SK-N-SH treated with all-trans-retinoic acid at 6 μM for 48 hours (cell line): ENCODE results near the gene EVC.

ENCODE experiments used
- ATAC-seq: fragments of 200-7000 bp; cut with Tn5 transposase; 3 replicates; pipeline ENCODE4 v1.9.1; 2020; ENCODE audit warnings: mild to moderate bottlenecking, moderate library complexity
- ARNTL ChIP-seq: fragments of 450-650 bp; formaldehyde crosslinking; IDR thresholded peaks from 2 replicates; pipeline ENCODE4 v1.5.0; 2020; ENCODE audit warnings: low read depth, mild to moderate bottlenecking, moderate library complexity, borderline replicate concordance
- BACH2 ChIP-seq: fragments of 250-450 bp; sonication (Bioruptor Pico); IDR thresholded peaks from 2 replicates; pipeline ENCODE4 v1.9.0; 2021; ENCODE audit warnings: mild to moderate bottlenecking, borderline replicate concordance
- CSDC2 ChIP-seq: fragments of 250-450 bp; sonication (Bioruptor Pico); IDR thresholded peaks from 2 replicates; pipeline ENCODE4 v1.5.0; 2020; ENCODE audit warnings: mild to moderate bottlenecking, moderate library complexity
- ESRRG ChIP-seq: fragments of 250-450 bp; sonication (Bioruptor Pico); IDR thresholded peaks from 2 replicates; pipeline ENCODE4 v1.6.1; 2021; ENCODE audit warnings: mild to moderate bottlenecking
- GLIS3 ChIP-seq: fragments of 250-450 bp; sonication (Bioruptor Pico); IDR thresholded peaks from 2 replicates; pipeline ENCODE4 v1.5.0; 2020; ENCODE audit warnings: mild to moderate bottlenecking, moderate library complexity
- ISL1 ChIP-seq: fragments of 250-450 bp; sonication (Bioruptor Pico); IDR thresholded peaks from 2 replicates; pipeline ENCODE4 v2.1.2; 2022; ENCODE audit warnings: mild to moderate bottlenecking, moderate library complexity
- OSR1 ChIP-seq: fragments of 250-450 bp; sonication (Bioruptor Pico); IDR thresholded peaks from 2 replicates; pipeline ENCODE4 v1.8.0; 2022; ENCODE audit warnings: moderate library complexity, mild to moderate bottlenecking, inconsistent platforms
- PPARA ChIP-seq: fragments of 250-450 bp; sonication (Bioruptor Pico); IDR thresholded peaks from 2 replicates; pipeline ENCODE4 v1.5.0; 2020; ENCODE audit warnings: mild to moderate bottlenecking, borderline replicate concordance
- SNAI2 ChIP-seq: fragments of 250-450 bp; sonication (Bioruptor Pico); IDR thresholded peaks from 2 replicates; pipeline ENCODE4 v1.5.0; 2020; ENCODE audit warnings: mild to moderate bottlenecking, moderate library complexity
- TCF4 ChIP-seq: fragments of 250-450 bp; sonication (Bioruptor Pico); IDR thresholded peaks from 2 replicates; pipeline ENCODE4 v1.8.0; 2021; ENCODE audit warnings: mild to moderate bottlenecking, moderate library complexity, borderline replicate concordance
- TOX ChIP-seq: fragments of 250-450 bp; sonication (Bioruptor Pico); IDR thresholded peaks from 2 replicates; pipeline ENCODE4 v1.8.0; 2021; ENCODE audit warnings: mild to moderate bottlenecking, moderate library complexity, borderline replicate concordance
- ZC3H10 ChIP-seq: fragments of 250-450 bp; sonication (Bioruptor Pico); IDR thresholded peaks from 2 replicates; pipeline ENCODE4 v1.5.1; 2021; ENCODE audit warnings: mild to moderate bottlenecking, moderate library complexity
- ZFP3 ChIP-seq: fragments of 250-450 bp; sonication (Bioruptor Pico); IDR thresholded peaks from 2 replicates; pipeline ENCODE4 v1.5.0; 2020; ENCODE audit warnings: mild to moderate bottlenecking, moderate library complexity
- ZFP30 ChIP-seq: fragments of 450-650 bp; formaldehyde crosslinking; IDR thresholded peaks from 2 replicates; pipeline ENCODE4 v1.5.0; 2022; ENCODE audit warnings: mild to moderate bottlenecking, moderate library complexity
- ZNF565 ChIP-seq: fragments of 450-650 bp; formaldehyde crosslinking; conservative IDR thresholded peaks from 2 replicates; pipeline ENCODE4 v1.5.0; 2020; ENCODE audit warnings: low read depth, mild to moderate bottlenecking, moderate library complexity
- ZNF70 ChIP-seq: fragments of 450-650 bp; formaldehyde crosslinking; IDR thresholded peaks from 2 replicates; pipeline ENCODE4 v1.5.0; 2020; ENCODE audit warnings: mild to moderate bottlenecking, moderate library complexity
- ZNF8 ChIP-seq: fragments of 450-650 bp; formaldehyde crosslinking; IDR thresholded peaks from 2 replicates; pipeline ENCODE4 v1.5.0; 2020; ENCODE audit warnings: mild to moderate bottlenecking, moderate library complexity
- TF ChIP-seq, protein P1 (sequence below): fragments of 250-450 bp; sonication (Bioruptor Pico); IDR thresholded peaks from 2 replicates; pipeline ENCODE4 v1.5.1; 2021; ENCODE audit warnings: mild to moderate bottlenecking, moderate library complexity
- TF ChIP-seq, protein P2 (sequence below): fragments of 250-450 bp; sonication (Bioruptor Pico); IDR thresholded peaks from 2 replicates; pipeline ENCODE4 v1.5.1; 2020; ENCODE audit warnings: low read depth, mild to moderate bottlenecking, moderate library complexity
- TF ChIP-seq, protein P3 (sequence below): fragments of 250-450 bp; sonication (Bioruptor Pico); IDR thresholded peaks from 2 replicates; pipeline ENCODE4 v1.8.0; 2021; ENCODE audit warnings: low read depth, mild to moderate bottlenecking, moderate library complexity, borderline replicate concordance
- TF ChIP-seq, protein P4 (sequence below): fragments of 250-450 bp; sonication (Bioruptor Pico); IDR thresholded peaks from 2 replicates; pipeline ENCODE4 v1.5.0; 2020; ENCODE audit warnings: mild to moderate bottlenecking, moderate library complexity
- TF ChIP-seq, protein P5 (sequence below): fragments of 250-450 bp; sonication (Bioruptor Pico); IDR thresholded peaks from 2 replicates; pipeline ENCODE4 v1.8.0; 2020; ENCODE audit warnings: mild to moderate bottlenecking, moderate library complexity, borderline replicate concordance

EVC gene

DNA sequence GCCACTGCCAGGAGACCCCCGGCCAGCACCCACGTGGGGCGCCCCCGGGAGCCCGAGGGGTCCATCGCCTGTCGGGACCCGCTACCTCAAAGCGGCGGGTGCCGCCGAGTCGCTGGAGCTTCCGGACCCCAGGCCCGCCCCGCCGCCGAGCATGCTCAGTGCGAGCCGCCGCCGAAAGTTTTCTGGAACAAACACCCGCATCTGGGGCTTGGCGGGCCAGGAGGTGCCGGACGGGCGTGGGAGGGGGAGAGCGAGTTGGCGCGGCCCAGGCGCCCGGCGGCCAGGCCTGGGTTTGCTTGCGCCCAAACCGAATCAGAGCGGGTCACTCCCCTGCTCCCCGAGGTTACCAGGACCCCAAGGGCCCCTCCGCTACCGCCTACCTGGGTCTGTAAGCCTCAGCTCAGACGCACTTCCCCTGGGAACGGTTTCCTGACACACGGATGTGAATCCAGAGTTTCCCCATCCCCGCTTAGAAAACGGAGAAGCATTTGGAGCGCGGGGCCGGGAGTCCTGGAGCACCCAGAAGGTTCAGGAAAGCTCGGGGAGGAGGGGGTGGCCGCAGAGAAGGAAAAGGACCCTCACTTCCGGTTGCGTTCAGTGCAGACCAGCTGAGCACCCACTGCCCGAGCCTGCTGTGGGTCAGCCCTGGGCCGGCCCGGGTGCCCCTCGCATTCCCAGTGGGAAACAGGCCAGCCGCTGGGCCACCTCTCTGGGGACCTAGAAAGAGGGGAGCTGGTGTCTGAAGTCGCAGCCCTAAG is 2.4 kb upstream of the EVC start, which contains the start of gene EVC2 (continued):
- TF ChIP-seq PPARA (CRISPR knock-in tag): no peak
- TF ChIP-seq BACH2: no peak
- TF ChIP-seq GLIS3 (CRISPR knock-in tag): no peak
- no peak for TF ChIP-seq ZNF8

DNA sequence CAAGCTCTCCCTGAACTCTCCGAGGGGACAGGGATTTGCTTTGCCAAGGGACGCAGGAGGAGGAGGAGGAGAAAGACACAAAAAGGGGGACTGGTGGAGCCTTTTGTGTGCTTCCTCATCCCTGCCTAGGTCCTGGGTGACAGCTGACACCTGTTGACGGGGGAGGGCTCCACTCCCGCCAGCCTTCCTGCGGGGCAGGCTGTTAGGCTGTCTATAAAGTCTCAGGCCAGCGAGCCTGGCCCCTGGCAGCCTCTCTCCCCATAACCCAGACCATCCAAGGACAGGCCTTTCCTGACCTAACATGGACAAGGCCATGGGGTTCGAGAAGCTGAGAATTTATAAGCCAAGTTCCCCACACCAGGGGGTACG is 1.8 kb upstream of the EVC start:
- TF ChIP-seq BACH2 (no peak), ARNTL (CRISPR knock-in tag) (no peak), ZNF565 (CRISPR knock-in tag) (no peak), ISL1 (CRISPR knock-in tag) (no peak), ZC3H10 (CRISPR knock-in tag) (no peak), GLIS3 (CRISPR knock-in tag) (no peak), ESRRG (CRISPR knock-in tag) (no peak), TOX (CRISPR knock-in tag) (no peak), ZFP30 (CRISPR knock-in tag) (no peak), TCF4 (CRISPR knock-in tag) (no peak), CSDC2 (CRISPR knock-in tag) (no peak), ZNF70 (CRISPR knock-in tag) (no peak)
- TF ChIP-seq, protein P1, sequence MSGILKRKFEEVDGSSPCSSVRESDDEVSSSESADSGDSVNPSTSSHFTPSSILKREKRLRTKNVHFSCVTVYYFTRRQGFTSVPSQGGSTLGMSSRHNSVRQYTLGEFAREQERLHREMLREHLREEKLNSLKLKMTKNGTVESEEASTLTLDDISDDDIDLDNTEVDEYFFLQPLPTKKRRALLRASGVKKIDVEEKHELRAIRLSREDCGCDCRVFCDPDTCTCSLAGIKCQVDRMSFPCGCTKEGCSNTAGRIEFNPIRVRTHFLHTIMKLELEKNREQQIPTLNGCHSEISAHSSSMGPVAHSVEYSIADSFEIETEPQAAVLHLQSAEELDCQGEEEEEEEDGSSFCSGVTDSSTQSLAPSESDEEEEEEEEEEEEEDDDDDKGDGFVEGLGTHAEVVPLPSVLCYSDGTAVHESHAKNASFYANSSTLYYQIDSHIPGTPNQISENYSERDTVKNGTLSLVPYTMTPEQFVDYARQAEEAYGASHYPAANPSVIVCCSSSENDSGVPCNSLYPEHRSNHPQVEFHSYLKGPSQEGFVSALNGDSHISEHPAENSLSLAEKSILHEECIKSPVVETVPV (CRISPR knock-in tag): no peak
- TF ChIP-seq, protein P2, sequence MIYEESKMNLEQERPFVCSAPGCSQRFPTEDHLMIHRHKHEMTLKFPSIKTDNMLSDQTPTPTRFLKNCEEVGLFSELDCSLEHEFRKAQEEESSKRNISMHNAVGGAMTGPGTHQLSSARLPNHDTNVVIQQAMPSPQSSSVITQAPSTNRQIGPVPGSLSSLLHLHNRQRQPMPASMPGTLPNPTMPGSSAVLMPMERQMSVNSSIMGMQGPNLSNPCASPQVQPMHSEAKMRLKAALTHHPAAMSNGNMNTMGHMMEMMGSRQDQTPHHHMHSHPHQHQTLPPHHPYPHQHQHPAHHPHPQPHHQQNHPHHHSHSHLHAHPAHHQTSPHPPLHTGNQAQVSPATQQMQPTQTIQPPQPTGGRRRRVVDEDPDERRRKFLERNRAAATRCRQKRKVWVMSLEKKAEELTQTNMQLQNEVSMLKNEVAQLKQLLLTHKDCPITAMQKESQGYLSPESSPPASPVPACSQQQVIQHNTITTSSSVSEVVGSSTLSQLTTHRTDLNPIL (CRISPR knock-in tag): no peak
- TF ChIP-seq, protein P3, sequence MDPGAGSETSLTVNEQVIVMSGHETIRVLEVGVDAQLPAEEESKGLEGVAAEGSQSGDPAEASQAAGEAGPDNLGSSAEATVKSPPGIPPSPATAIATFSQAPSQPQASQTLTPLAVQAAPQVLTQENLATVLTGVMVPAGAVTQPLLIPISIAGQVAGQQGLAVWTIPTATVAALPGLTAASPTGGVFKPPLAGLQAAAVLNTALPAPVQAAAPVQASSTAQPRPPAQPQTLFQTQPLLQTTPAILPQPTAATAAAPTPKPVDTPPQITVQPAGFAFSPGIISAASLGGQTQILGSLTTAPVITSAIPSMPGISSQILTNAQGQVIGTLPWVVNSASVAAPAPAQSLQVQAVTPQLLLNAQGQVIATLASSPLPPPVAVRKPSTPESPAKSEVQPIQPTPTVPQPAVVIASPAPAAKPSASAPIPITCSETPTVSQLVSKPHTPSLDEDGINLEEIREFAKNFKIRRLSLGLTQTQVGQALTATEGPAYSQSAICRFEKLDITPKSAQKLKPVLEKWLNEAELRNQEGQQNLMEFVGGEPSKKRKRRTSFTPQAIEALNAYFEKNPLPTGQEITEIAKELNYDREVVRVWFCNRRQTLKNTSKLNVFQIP: no peak
- TF ChIP-seq, protein P4, sequence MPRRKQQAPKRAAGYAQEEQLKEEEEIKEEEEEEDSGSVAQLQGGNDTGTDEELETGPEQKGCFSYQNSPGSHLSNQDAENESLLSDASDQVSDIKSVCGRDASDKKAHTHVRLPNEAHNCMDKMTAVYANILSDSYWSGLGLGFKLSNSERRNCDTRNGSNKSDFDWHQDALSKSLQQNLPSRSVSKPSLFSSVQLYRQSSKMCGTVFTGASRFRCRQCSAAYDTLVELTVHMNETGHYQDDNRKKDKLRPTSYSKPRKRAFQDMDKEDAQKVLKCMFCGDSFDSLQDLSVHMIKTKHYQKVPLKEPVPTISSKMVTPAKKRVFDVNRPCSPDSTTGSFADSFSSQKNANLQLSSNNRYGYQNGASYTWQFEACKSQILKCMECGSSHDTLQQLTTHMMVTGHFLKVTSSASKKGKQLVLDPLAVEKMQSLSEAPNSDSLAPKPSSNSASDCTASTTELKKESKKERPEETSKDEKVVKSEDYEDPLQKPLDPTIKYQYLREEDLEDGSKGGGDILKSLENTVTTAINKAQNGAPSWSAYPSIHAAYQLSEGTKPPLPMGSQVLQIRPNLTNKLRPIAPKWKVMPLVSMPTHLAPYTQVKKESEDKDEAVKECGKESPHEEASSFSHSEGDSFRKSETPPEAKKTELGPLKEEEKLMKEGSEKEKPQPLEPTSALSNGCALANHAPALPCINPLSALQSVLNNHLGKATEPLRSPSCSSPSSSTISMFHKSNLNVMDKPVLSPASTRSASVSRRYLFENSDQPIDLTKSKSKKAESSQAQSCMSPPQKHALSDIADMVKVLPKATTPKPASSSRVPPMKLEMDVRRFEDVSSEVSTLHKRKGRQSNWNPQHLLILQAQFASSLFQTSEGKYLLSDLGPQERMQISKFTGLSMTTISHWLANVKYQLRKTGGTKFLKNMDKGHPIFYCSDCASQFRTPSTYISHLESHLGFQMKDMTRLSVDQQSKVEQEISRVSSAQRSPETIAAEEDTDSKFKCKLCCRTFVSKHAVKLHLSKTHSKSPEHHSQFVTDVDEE (CRISPR knock-in tag): no peak
- no peak for ATAC-seq

DNA sequence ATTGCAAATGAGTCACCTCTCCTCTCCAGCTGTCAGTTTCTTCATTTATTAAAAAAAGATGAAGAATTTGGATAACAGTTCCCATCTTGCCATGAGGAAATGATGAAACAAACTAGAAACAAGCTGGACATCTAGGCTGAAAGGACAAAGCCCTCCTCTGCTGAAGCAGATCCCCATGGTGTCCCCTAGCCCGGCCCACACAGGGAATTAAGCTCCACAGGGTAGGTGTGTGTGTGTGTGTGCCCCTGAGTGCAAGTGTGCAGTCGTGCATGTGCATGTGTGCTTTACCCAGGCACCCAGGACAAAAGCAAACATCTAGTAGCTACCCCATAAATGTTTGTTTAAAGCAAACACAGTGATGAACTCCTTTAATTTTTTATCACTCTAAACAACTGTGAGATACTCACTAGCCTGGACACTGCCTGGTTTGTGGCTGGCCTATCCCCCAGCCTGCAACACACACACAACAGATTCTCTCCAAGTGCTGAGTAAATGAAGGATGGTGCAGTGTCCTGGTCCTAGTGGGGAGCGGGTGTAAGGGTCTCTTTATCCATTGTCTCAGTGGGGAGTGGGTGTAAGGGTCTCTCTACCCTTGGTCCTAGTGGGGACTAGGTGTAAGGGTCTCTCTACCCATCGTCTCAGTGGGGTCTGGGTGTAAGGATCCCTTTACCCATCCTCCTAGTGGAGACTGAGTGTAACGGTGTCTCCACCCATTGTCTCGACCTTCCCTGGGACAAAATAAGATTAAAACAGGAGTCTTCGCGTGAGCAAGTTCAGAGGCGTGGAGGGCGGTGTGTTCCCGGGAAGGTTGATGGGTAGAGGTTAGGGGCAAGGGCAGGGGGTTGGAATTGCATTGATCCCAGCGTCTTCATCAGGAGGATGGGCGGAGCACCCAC is 688 bp upstream of the EVC start:
- peak; percentile 76 for ATAC-seq
- TF ChIP-seq CSDC2 (CRISPR knock-in tag) (no peak), ZC3H10 (CRISPR knock-in tag) (no peak), SNAI2 (CRISPR knock-in tag) (no peak), ISL1 (CRISPR knock-in tag) (no peak), ZNF8 (no peak), ZFP3 (CRISPR knock-in tag) (no peak), OSR1 (CRISPR knock-in tag) (no peak), ESRRG (CRISPR knock-in tag) (no peak), ZNF565 (CRISPR knock-in tag) (no peak), TOX (CRISPR knock-in tag) (no peak), TCF4 (CRISPR knock-in tag) (no peak)
- TF ChIP-seq, protein P3: no peak
- TF ChIP-seq, protein P5, sequence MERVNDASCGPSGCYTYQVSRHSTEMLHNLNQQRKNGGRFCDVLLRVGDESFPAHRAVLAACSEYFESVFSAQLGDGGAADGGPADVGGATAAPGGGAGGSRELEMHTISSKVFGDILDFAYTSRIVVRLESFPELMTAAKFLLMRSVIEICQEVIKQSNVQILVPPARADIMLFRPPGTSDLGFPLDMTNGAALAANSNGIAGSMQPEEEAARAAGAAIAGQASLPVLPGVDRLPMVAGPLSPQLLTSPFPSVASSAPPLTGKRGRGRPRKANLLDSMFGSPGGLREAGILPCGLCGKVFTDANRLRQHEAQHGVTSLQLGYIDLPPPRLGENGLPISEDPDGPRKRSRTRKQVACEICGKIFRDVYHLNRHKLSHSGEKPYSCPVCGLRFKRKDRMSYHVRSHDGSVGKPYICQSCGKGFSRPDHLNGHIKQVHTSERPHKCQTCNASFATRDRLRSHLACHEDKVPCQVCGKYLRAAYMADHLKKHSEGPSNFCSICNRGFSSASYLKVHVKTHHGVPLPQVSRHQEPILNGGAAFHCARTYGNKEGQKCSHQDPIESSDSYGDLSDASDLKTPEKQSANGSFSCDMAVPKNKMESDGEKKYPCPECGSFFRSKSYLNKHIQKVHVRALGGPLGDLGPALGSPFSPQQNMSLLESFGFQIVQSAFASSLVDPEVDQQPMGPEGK (CRISPR knock-in tag): no peak
- TF ChIP-seq, protein P4 (CRISPR knock-in tag): no peak
